ENCODE measurements around the gene XBP1.
"Not testable (repeated sequence)": the region's sequence is repeated elsewhere in the genome, so short reads cannot be mapped to it uniquely, and the experiment has no call there.

The XBP1 gene

GRCh38 chr22:28815729-28816128, 15.4 kb upstream of the XBP1 start:
- no peak overlapping the region for H3K27ac ChIP-seq (ENCODE audit: low read depth, low read length)
- peaks cover 17% of the 10 kb centered on the region for H3K4me1 ChIP-seq (ENCODE audit: insufficient read depth, low read length)
- no peak overlapping the region for H3K9ac ChIP-seq (ENCODE audit: low read length)
- H3K9me3 ChIP-seq (ENCODE audit: low read length): no peaks in the 10 kb centered on the region
- no peaks in the 10 kb centered on the region for H3K36me3 ChIP-seq (ENCODE audit: insufficient read depth, low read length)
- H3K4me3 ChIP-seq (ENCODE audit: low read depth in 1 of 2, low read length in 2 of 2): no peak overlapping the region
- H3K27me3 ChIP-seq (ENCODE audit: control insufficient read depth in 1 of 2, insufficient read depth in 2 of 2, low read length in 2 of 2): no peaks in the 10 kb centered on the region

- Histone ChIP-seq H3K36me3 (ENCODE audit: insufficient read depth, low read length) (no peaks in the 10 kb centered on the region), H3K4me1 (ENCODE audit: insufficient read depth, low read length) (peaks cover 17% of the 10 kb centered on the region), H3K4me3 (ENCODE audit: low read depth in 1 of 2, low read length in 2 of 2) (no peak overlapping the region), H3K27ac (ENCODE audit: low read depth, low read length) (no peak overlapping the region), H3K9me3 (ENCODE audit: low read length) (no peaks in the 10 kb centered on the region), H3K27me3 (ENCODE audit: control insufficient read depth in 1 of 2, insufficient read depth in 2 of 2, low read length in 2 of 2) (no peaks in the 10 kb centered on the region), H3K9ac (ENCODE audit: low read length) (no peak overlapping the region)
Observed at GRCh38 chr22:28815111-28815510, 14.7 kb upstream of the XBP1 start.

- Histone ChIP-seq H3K36me3 (ENCODE audit: insufficient read depth, low read length) (peaks cover 3% of the 10 kb centered on the region), H3K27ac (ENCODE audit: low read depth, low read length) (no peak overlapping the region), H3K9me3 (ENCODE audit: low read length) (no peaks in the 10 kb centered on the region), H3K27me3 (ENCODE audit: control insufficient read depth in 1 of 2, insufficient read depth in 2 of 2, low read length in 2 of 2) (no peaks in the 10 kb centered on the region), H3K4me3 (ENCODE audit: low read depth in 1 of 2, low read length in 2 of 2) (no peak overlapping the region), H3K9ac (ENCODE audit: low read length) (no peak overlapping the region), H3K4me1 (ENCODE audit: insufficient read depth, low read length) (peaks cover 15% of the 10 kb centered on the region)
Observed at GRCh38 chr22:28813772-28814518, 13.6 kb upstream of the XBP1 start.

GRCh38 chr22:28812516-28812915, 12.1 kb upstream of the XBP1 start:
- H3K27ac ChIP-seq (ENCODE audit: low read depth, low read length): no peak overlapping the region
- H3K4me1 ChIP-seq (ENCODE audit: insufficient read depth, low read length): peaks cover 5% of the 10 kb centered on the region
- H3K9ac ChIP-seq (ENCODE audit: low read length): no peak overlapping the region

GRCh38 chr22:28810821-28811491, 10.6 kb upstream of the XBP1 start:
- H3K9me3 ChIP-seq (ENCODE audit: low read length): no peaks in the 10 kb centered on the region
- no peak overlapping the region for H3K27ac ChIP-seq (ENCODE audit: low read depth, low read length)

More at GRCh38 chr22:28812516-28812915, 12.1 kb upstream of the XBP1 start:
- no peaks in the 10 kb centered on the region for H3K27me3 ChIP-seq (ENCODE audit: control insufficient read depth in 1 of 2, insufficient read depth in 2 of 2, low read length in 2 of 2)
- no peaks in the 10 kb centered on the region for H3K9me3 ChIP-seq (ENCODE audit: low read length)
- H3K4me3 ChIP-seq (ENCODE audit: low read depth in 1 of 2, low read length in 2 of 2): no peak overlapping the region
- H3K36me3 ChIP-seq (ENCODE audit: insufficient read depth, low read length): peaks cover 8% of the 10 kb centered on the region

GRCh38 chr22:28808716-28809355, 8.5 kb upstream of the XBP1 start:
- peaks cover 8% of the 10 kb centered on the region for H3K36me3 ChIP-seq (ENCODE audit: insufficient read depth, low read length)
- no peaks in the 10 kb centered on the region for H3K27me3 ChIP-seq (ENCODE audit: control insufficient read depth in 1 of 2, insufficient read depth in 2 of 2, low read length in 2 of 2)
- H3K9me3 ChIP-seq (ENCODE audit: low read length): no peaks in the 10 kb centered on the region
- no peak overlapping the region for H3K4me3 ChIP-seq (ENCODE audit: low read depth in 1 of 2, low read length in 2 of 2)
- no peak overlapping the region for H3K9ac ChIP-seq (ENCODE audit: low read length)
- H3K4me1 ChIP-seq (ENCODE audit: insufficient read depth, low read length): peaks cover 3% of the 10 kb centered on the region
- no peak overlapping the region for H3K27ac ChIP-seq (ENCODE audit: low read depth, low read length)

More at GRCh38 chr22:28810821-28811491, 10.6 kb upstream of the XBP1 start:
- Histone ChIP-seq H3K36me3 (ENCODE audit: insufficient read depth, low read length) (peaks cover 8% of the 10 kb centered on the region), H3K4me3 (ENCODE audit: low read depth in 1 of 2, low read length in 2 of 2) (no peak overlapping the region), H3K4me1 (ENCODE audit: insufficient read depth, low read length) (peaks cover 5% of the 10 kb centered on the region), H3K9ac (ENCODE audit: low read length) (no peak overlapping the region), H3K27me3 (ENCODE audit: control insufficient read depth in 1 of 2, insufficient read depth in 2 of 2, low read length in 2 of 2) (no peaks in the 10 kb centered on the region)

- not testable (repeated sequence) for H3K27me3 ChIP-seq (ENCODE audit: control insufficient read depth in 1 of 2, insufficient read depth in 2 of 2, low read length in 2 of 2); H3K27ac ChIP-seq (ENCODE audit: low read depth, low read length); H3K36me3 ChIP-seq (ENCODE audit: insufficient read depth, low read length); H3K9ac ChIP-seq (ENCODE audit: low read length); H3K9me3 ChIP-seq (ENCODE audit: low read length); H3K4me3 ChIP-seq (ENCODE audit: low read depth in 1 of 2, low read length in 2 of 2)
- peaks cover 12% of the 10 kb centered on the region for H3K4me1 ChIP-seq (ENCODE audit: insufficient read depth, low read length)
Observed at GRCh38 chr22:28805426-28805825, 5.1 kb upstream of the XBP1 start.

- Histone ChIP-seq H3K9ac (ENCODE audit: low read length) (no peak overlapping the region), H3K4me3 (ENCODE audit: low read depth in 1 of 2, low read length in 2 of 2) (no peak overlapping the region), H3K9me3 (ENCODE audit: low read length) (no peaks in the 10 kb centered on the region), H3K27ac (ENCODE audit: low read depth, low read length) (no peak overlapping the region), H3K36me3 (ENCODE audit: insufficient read depth, low read length) (no peaks in the 10 kb centered on the region), H3K27me3 (ENCODE audit: control insufficient read depth in 1 of 2, insufficient read depth in 2 of 2, low read length in 2 of 2) (no peaks in the 10 kb centered on the region), H3K4me1 (ENCODE audit: insufficient read depth, low read length) (peaks cover 27% of the 10 kb centered on the region)
Observed at GRCh38 chr22:28802595-28803123, 2.3 kb upstream of the XBP1 start.

- Histone ChIP-seq H3K4me1 (ENCODE audit: insufficient read depth, low read length) (peaks cover 31% of the 10 kb centered on the region), H3K9ac (ENCODE audit: low read length) (no peak overlapping the region), H3K4me3 (ENCODE audit: low read depth in 1 of 2, low read length in 2 of 2) (peak overlapping the region in 1 of 2 donors; percentile 7), H3K9me3 (ENCODE audit: low read length) (no peaks in the 10 kb centered on the region), H3K36me3 (ENCODE audit: insufficient read depth, low read length) (peaks cover 5% of the 10 kb centered on the region), H3K27me3 (ENCODE audit: control insufficient read depth in 1 of 2, insufficient read depth in 2 of 2, low read length in 2 of 2) (no peaks in the 10 kb centered on the region), H3K27ac (ENCODE audit: low read depth, low read length) (no peak overlapping the region)
Observed at GRCh38 chr22:28801845-28802594, 1.7 kb upstream of the XBP1 start.

- no peaks in the 10 kb centered on the region for H3K27me3 ChIP-seq (ENCODE audit: control insufficient read depth in 1 of 2, insufficient read depth in 2 of 2, low read length in 2 of 2)
- no peaks in the 10 kb centered on the region for H3K9me3 ChIP-seq (ENCODE audit: low read length)
- H3K36me3 ChIP-seq (ENCODE audit: insufficient read depth, low read length): peaks cover 26% of the 10 kb centered on the region
- H3K9ac ChIP-seq (ENCODE audit: low read length): peak overlapping the region; percentile 78
- H3K4me1 ChIP-seq (ENCODE audit: insufficient read depth, low read length): peaks cover 36% of the 10 kb centered on the region
- H3K4me3 ChIP-seq (ENCODE audit: low read depth in 1 of 2, low read length in 2 of 2): peak overlapping the region; percentile 90 to 96
- H3K27ac ChIP-seq (ENCODE audit: low read depth, low read length): peak overlapping the region; percentile 99
Observed at GRCh38 chr22:28799606-28800307, 612 bp downstream of the XBP1 start.

Data from muscle layer of colon (tissue), 2 donors.